ENCODE results near the gene KLF9. TPM values are rescaled to one million over a fixed set of nuclear protein-coding genes. Genes with fewer than 3 reads are reported as not detected.

The KLF9 gene
- total RNA-seq, 1 donor from 2014 or later: 53.9 TPM

- no peak for DNase-seq (ENCODE audit: low spot score)
These were observed 47.0 kb downstream of the KLF9 start for GRCh38 chr9:70367305-70367930.

GRCh38 chr9:70363760-70364159 lies 50.7 kb downstream of the KLF9 start:
- DNase-seq (ENCODE audit: low spot score): no peak

DNA sequence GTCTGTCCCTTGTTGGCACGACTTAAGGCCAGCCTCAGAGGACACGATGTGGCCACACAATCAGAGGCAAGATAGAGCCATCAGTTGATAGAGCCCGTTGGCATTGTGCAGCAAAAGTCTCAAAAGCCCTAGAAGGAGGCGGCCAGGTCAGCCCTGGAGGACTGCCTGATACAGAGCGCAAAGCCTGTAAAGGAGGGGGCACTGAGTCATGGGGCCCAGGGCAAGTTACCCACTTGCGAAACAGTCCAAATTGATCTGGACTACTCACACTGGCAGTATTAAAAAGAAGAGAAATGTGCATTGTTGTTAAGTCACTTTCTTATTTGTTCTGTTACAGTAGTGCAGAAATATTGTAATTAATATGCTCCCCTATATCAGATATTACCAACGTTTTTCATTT lies 51.5 kb downstream of the KLF9 start:
- no peak for DNase-seq (ENCODE audit: low spot score)

DNA sequence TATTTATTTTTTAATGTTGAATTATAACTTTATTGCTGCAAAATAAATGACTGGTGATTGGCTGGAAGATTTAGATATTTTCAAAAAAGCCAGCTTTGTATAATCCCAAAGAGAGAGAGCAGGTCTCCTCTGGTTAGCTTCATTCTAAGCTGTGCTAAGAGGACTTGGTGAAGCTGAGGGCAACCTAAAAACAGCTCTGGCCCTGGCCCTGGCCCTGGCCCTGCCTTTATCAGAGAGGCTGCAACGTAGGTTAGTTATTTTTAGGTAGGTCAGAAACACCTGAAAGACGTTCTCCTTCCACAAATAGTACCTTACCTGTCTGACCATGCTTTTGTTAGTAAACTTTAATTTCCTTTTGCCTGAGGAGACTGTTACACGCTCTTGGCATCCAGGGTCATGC lies 58.7 kb downstream of the KLF9 start:
- DNase-seq (ENCODE audit: low spot score): no peak

GRCh38 chr9:70352802-70353201 lies 61.7 kb downstream of the KLF9 start:
- no peak for DNase-seq (ENCODE audit: low spot score)

DNA sequence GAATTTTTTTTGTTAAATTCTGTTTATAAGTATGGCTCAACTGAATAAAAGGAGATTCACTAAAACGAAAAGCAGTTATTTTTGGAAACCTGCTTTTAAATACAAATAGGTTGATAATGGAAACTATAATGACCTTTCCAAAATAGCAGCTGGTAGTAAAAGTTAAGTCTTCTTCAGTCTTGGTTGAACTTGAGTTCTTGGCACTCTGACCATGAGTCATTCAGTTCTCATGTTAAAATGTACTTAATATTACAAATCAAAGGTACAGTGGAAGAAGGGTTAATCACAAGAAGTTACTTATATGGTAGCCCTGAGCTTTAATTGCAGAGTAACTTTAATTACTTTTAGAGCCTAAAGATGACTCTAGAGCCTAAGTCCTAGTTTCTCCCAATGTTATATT lies 62.1 kb downstream of the KLF9 start:
- DNase-seq (ENCODE audit: low spot score): no peak

- no peak for DNase-seq (ENCODE audit: low spot score)
These were observed 67.4 kb downstream of the KLF9 start for GRCh38 chr9:70347046-70347445.

GRCh38 chr9:70340572-70340971 lies 73.9 kb downstream of the KLF9 start:
- peak; percentile 54 for DNase-seq (ENCODE audit: low spot score)

Other genes with a start within 250 kb of the KLF9 start
- 53.2 TPM for gene SMC5, start 155.7 kb downstream of the KLF9 start, total RNA-seq (ENCODE audit: insufficient read depth, low replicate concordance)